ENCODE measurements around the gene DEFB118.

- TF ChIP-seq FOXA1 (IDR thresholded peaks at IDR 0.05), result no peak
- TF ChIP-seq PKNOX1 (IDR thresholded peaks at IDR 0.05), result no peak
- no peak for TF ChIP-seq BHLHE40 (IDR thresholded peaks at IDR 0.05; ENCODE audit: borderline replicate concordance)
- no peak for TF ChIP-seq NFRKB (IDR thresholded peaks at IDR 0.05)
- no peak for TF ChIP-seq FOXK2 (IDR thresholded peaks at IDR 0.05)
- TF ChIP-seq LEF1 (IDR thresholded peaks at IDR 0.05; ENCODE audit: borderline replicate concordance), result no peak
- no peak for TF ChIP-seq ELF4 (IDR thresholded peaks at IDR 0.05)
Measured at GRCh38 chr20:31322504-31322903, 45.9 kb upstream of the DEFB118 start.
